Smooth muscle cell (in vitro differentiated cells): ENCODE measurements around the gene PDZD7. TPM values are rescaled to one million over a fixed set of nuclear protein-coding genes. Genes with fewer than 3 reads are reported as not detected.
A peak's percentile ranks its signal among the peaks of the same experiment; 100 is the strongest.

Source experiments
- DNase-seq: peaks from one replicate; lab custom pipeline; 2025; ENCODE audit not compliant: unreplicated experiment; lab: John Stamatoyannopoulos, UW
- H2AFZ ChIP-seq: fragments of 200-600 bp; sonication (generic); 2 replicates; pipeline ENCODE4 v1.6.0; 2016; ENCODE audit warnings: antibody characterized with exemption, low read depth, mild to moderate bottlenecking
- H3F3A ChIP-seq: fragments of 200-600 bp; sonication (generic); 2 replicates; pipeline ENCODE4 v1.6.0; 2017; ENCODE audit warnings: antibody characterized with exemption, low read depth
- H3K27ac ChIP-seq: fragments of 200-600 bp; sonication (generic); 2 replicates; pipeline ENCODE4 v1.5.1; 2016; ENCODE audit warnings: low read depth, mild to moderate bottlenecking
- H3K27me3 ChIP-seq: fragments of 200-600 bp; sonication (generic); 2 replicates; pipeline ENCODE4 v1.6.1; 2016; ENCODE audit warnings: low read depth, mild to moderate bottlenecking
- H3K36me3 ChIP-seq: fragments of 200-600 bp; sonication (generic); 2 replicates; pipeline ENCODE4 v1.5.1; 2016; ENCODE audit warnings: low read depth
- H3K4me1 ChIP-seq: fragments of 200-600 bp; sonication (generic); 2 replicates; pipeline ENCODE4 v1.5.1; 2016; ENCODE audit warnings: low read depth
- H3K4me2 ChIP-seq: fragments of 200-600 bp; sonication (generic); 2 replicates; pipeline ENCODE4 v1.6.0; 2016; ENCODE audit warnings: mild to moderate bottlenecking
- H3K4me3 ChIP-seq: fragments of 200-600 bp; sonication (generic); 2 replicates; pipeline ENCODE4 v1.5.1; 2016; ENCODE audit warnings: mild to moderate bottlenecking
- H3K79me2 ChIP-seq: fragments of 200-600 bp; sonication (generic); 2 replicates; pipeline ENCODE4 v1.6.0; 2016; ENCODE audit warnings: low read depth, mild to moderate bottlenecking
- H3K9ac ChIP-seq: fragments of 200-600 bp; sonication (generic); 2 replicates; pipeline ENCODE4 v1.6.0; 2016; ENCODE audit warnings: low read depth
- H3K9me3 ChIP-seq: fragments of 200-600 bp; sonication (generic); replicated peaks from 2 replicates; pipeline ENCODE4 v1.5.1; 2016; ENCODE audit warnings: low read depth
- H4K20me1 ChIP-seq: fragments of 200-600 bp; sonication (generic); 2 replicates; pipeline ENCODE4 v1.6.0; 2016; ENCODE audit warnings: low read depth
- WGBS: methylation state at CpG from one replicate; pipeline ENCODE4 v1.1.7; 2016; ENCODE audit warnings: low lambda C conversion rate; 5-methylcytosine and 5-hydroxymethylcytosine counted together
- polyA plus RNA-seq: library from polyadenylated mRNA; unstranded; fragments of >200 nt; fragmentation: Nextera tagmentation; extraction: Ambion mirVana; gene quantifications from 2 replicates; pipeline ENCODE4 v1.2.1, GENCODE V29; 2016
- total RNA-seq: library from RNA; depleted of rRNA; stranded (reverse); fragments of >200 nt; gene quantifications from 2 replicates; pipeline ENCODE4 v1.2.3, GENCODE V29; 2014
- TF ChIP-seq, protein P1 (sequence below): fragments of 200-600 bp; sonication (generic); IDR thresholded peaks from 2 replicates; pipeline ENCODE4 v1.5.1; 2017; ENCODE audit warnings: borderline replicate concordance, mild to moderate bottlenecking, antibody characterized with exemption; ENCODE audit not compliant: insufficient read depth, poor library complexity, severe bottlenecking

PDZD7 gene
- total and polyA plus RNA-seq, 2 experiments from 2014 or later: 0.93 to 2.0 TPM

- Histone ChIP-seq H2AFZ (no peak overlapping the region), H3F3A (peaks cover 17% of the 10 kb centered on the region), H3K79me2 (no peaks in the 10 kb centered on the region), H3K4me2 (no peak overlapping the region), H3K9me3 (no peaks in the 10 kb centered on the region), H3K36me3 (no peaks in the 10 kb centered on the region), H3K4me3 (no peak overlapping the region), H3K9ac (no peak overlapping the region), H3K4me1 (peaks cover 22% of the 10 kb centered on the region), H4K20me1 (no peaks in the 10 kb centered on the region), H3K27ac (no peak overlapping the region), H3K27me3 (peaks cover 62% of the 10 kb centered on the region)
- DNase-seq: no peak
- TF ChIP-seq, protein P1, sequence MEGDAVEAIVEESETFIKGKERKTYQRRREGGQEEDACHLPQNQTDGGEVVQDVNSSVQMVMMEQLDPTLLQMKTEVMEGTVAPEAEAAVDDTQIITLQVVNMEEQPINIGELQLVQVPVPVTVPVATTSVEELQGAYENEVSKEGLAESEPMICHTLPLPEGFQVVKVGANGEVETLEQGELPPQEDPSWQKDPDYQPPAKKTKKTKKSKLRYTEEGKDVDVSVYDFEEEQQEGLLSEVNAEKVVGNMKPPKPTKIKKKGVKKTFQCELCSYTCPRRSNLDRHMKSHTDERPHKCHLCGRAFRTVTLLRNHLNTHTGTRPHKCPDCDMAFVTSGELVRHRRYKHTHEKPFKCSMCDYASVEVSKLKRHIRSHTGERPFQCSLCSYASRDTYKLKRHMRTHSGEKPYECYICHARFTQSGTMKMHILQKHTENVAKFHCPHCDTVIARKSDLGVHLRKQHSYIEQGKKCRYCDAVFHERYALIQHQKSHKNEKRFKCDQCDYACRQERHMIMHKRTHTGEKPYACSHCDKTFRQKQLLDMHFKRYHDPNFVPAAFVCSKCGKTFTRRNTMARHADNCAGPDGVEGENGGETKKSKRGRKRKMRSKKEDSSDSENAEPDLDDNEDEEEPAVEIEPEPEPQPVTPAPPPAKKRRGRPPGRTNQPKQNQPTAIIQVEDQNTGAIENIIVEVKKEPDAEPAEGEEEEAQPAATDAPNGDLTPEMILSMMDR: no peak
- WGBS: 18% methylated on average over 25 of the region's 25 CpGs
These were observed 15.7 kb upstream of the PDZD7 start for GRCh38 chr10:101046332-101047238.

- no peaks in the 10 kb centered on the region for H3K9me3 ChIP-seq
- H3F3A ChIP-seq: peaks cover 25% of the 10 kb centered on the region
- peaks cover 41% of the 10 kb centered on the region for H3K27me3 ChIP-seq
- DNase-seq: no peak
- H3K4me3 ChIP-seq: no peak overlapping the region
- no peaks in the 10 kb centered on the region for H3K36me3 ChIP-seq
- no peak overlapping the region for H3K4me2 ChIP-seq
- H3K9ac ChIP-seq: no peak overlapping the region
- H3K79me2 ChIP-seq: no peaks in the 10 kb centered on the region
- H3K4me1 ChIP-seq: peaks cover 18% of the 10 kb centered on the region
- H4K20me1 ChIP-seq: no peaks in the 10 kb centered on the region
- WGBS: 92% methylated on average over 2 of the region's 2 CpGs
- H3K27ac ChIP-seq: no peak overlapping the region
- TF ChIP-seq, protein P1: no peak
- H2AFZ ChIP-seq: no peak overlapping the region
These were observed 13.2 kb upstream of the PDZD7 start for GRCh38 chr10:101044117-101044516.

DNA sequence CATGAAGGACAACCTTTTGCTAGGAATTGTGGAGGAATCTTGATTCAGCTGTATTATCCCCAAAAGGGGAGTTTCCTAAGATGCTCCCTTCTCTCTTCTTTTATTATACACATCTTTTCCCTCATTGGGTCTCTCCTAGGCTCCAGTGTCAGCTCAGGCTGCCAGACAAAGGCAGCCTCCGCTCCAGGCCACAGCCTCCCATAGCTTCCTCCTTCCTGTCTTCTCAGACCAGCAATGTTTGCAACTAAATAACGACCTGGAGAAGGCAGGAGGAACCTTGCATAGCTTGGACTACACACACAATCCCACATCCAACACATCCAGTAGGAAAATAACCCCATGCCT, 12.4 kb upstream of the PDZD7 start:
- H3K9me3 ChIP-seq: no peaks in the 10 kb centered on the region
- peak overlapping the region; percentile 74 for H2AFZ ChIP-seq
- H3K9ac ChIP-seq: peak overlapping the region; percentile 95
- H4K20me1 ChIP-seq: no peaks in the 10 kb centered on the region
- peaks cover 18% of the 10 kb centered on the region for H3K4me1 ChIP-seq
- peaks cover 27% of the 10 kb centered on the region for H3F3A ChIP-seq
- peak overlapping the region; percentile 93 for H3K27ac ChIP-seq
- peaks cover 33% of the 10 kb centered on the region for H3K27me3 ChIP-seq
- peak overlapping the region; percentile 86 for H3K4me2 ChIP-seq
- no peaks in the 10 kb centered on the region for H3K36me3 ChIP-seq
- TF ChIP-seq, protein P1: no peak
- peak overlapping the region; percentile 70 for H3K4me3 ChIP-seq
- H3K79me2 ChIP-seq: no peaks in the 10 kb centered on the region
- 36% methylated on average over 2 of the region's 2 CpGs for WGBS
- DNase-seq: no peak
